ENCODE data around the gene ATXN7L2.

Gene ATXN7L2

DNA sequence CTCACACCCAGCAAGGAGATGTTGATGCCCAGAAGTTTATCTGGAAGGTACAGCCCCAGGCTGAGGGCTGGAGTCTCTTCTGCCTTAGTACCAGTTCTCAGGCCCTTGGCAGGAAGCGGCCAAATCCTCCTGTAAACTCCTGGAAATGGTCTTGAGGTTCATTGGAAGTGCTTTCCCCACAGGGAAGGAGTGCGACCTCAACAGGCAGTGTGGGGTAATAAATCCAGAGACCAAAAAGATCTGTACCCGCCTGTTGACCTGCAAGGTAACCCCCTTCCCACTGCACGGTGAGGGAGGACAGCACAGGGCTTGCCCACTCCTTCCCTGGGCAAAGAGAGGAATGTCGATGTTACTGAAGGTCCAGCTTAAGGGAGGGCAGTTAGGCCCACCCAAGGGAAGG is 4.5 kb downstream of the ATXN7L2 start (continued):
- TF ChIP-seq, protein P1, sequence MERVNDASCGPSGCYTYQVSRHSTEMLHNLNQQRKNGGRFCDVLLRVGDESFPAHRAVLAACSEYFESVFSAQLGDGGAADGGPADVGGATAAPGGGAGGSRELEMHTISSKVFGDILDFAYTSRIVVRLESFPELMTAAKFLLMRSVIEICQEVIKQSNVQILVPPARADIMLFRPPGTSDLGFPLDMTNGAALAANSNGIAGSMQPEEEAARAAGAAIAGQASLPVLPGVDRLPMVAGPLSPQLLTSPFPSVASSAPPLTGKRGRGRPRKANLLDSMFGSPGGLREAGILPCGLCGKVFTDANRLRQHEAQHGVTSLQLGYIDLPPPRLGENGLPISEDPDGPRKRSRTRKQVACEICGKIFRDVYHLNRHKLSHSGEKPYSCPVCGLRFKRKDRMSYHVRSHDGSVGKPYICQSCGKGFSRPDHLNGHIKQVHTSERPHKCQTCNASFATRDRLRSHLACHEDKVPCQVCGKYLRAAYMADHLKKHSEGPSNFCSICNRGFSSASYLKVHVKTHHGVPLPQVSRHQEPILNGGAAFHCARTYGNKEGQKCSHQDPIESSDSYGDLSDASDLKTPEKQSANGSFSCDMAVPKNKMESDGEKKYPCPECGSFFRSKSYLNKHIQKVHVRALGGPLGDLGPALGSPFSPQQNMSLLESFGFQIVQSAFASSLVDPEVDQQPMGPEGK (CRISPR knock-in tag; IDR thresholded peaks at IDR 0.05; ENCODE audit: borderline replicate concordance) = no peak
- TF ChIP-seq, protein P2, sequence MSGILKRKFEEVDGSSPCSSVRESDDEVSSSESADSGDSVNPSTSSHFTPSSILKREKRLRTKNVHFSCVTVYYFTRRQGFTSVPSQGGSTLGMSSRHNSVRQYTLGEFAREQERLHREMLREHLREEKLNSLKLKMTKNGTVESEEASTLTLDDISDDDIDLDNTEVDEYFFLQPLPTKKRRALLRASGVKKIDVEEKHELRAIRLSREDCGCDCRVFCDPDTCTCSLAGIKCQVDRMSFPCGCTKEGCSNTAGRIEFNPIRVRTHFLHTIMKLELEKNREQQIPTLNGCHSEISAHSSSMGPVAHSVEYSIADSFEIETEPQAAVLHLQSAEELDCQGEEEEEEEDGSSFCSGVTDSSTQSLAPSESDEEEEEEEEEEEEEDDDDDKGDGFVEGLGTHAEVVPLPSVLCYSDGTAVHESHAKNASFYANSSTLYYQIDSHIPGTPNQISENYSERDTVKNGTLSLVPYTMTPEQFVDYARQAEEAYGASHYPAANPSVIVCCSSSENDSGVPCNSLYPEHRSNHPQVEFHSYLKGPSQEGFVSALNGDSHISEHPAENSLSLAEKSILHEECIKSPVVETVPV (CRISPR knock-in tag; IDR thresholded peaks at IDR 0.05) = no peak
- TF ChIP-seq TOX (CRISPR knock-in tag; IDR thresholded peaks at IDR 0.05; ENCODE audit: borderline replicate concordance) (no peak), ZNF565 (CRISPR knock-in tag; conservative IDR thresholded peaks at IDR 0.05; ENCODE audit: low read depth) (no peak)

- ATAC-seq = no peak
- no peak for TF ChIP-seq RARB (CRISPR knock-in tag; IDR thresholded peaks at IDR 0.05)
- TF ChIP-seq CREB5 (CRISPR knock-in tag; IDR thresholded peaks at IDR 0.05; ENCODE audit: low read depth) = no peak
These were observed 5.0 kb downstream of the ATXN7L2 start for GRCh38 chr1:109488696-109489095.

DNA sequence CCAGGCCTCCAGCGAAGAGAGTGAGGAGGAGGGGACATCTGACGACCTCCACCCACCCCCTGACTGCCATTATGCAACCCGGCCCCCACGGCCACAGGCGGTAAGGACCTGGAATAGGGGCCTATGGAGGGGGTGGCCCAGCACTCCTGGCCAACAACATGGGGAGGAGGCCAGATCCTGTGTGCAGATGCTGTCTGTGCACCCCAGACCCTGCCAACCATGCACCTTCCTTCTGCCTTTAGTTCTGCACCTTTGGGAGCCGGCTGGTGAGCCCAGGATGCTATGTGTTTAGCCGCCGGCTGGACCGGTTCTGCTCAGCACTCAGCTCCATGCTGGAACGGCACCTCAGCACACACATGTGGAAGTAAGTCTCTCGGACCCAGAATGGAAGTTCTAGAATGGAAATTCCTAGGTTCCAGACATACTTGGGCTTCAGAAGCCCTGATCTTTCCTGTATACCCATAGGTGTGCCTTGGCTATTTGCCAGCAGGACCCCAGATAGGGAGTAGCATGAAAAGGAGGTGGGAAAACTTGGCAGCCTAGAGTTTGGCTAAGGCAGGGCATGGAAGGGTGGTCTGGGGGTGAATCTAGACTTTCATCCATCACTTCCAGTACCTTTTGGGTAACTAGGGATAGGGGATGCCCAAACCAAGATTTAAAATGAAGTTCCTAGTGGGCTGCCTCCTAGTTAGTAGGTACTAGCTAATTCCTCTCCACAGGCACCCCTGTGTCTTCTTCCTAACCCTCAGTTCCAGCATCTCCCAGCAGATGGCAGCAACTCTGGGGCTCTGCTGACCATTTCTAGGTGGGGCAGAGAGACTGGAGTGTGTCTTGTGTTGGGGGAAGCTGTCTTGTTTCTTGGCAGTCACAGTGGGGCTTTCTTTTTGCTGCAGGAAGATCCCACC is 6.6 kb downstream of the ATXN7L2 start:
- TF ChIP-seq, protein P2 (CRISPR knock-in tag; IDR thresholded peaks at IDR 0.05) = no peak
- no peak for TF ChIP-seq RARB (CRISPR knock-in tag; IDR thresholded peaks at IDR 0.05)
- no peak for TF ChIP-seq SNAI2 (CRISPR knock-in tag; IDR thresholded peaks at IDR 0.05)
- TF ChIP-seq, protein P3, sequence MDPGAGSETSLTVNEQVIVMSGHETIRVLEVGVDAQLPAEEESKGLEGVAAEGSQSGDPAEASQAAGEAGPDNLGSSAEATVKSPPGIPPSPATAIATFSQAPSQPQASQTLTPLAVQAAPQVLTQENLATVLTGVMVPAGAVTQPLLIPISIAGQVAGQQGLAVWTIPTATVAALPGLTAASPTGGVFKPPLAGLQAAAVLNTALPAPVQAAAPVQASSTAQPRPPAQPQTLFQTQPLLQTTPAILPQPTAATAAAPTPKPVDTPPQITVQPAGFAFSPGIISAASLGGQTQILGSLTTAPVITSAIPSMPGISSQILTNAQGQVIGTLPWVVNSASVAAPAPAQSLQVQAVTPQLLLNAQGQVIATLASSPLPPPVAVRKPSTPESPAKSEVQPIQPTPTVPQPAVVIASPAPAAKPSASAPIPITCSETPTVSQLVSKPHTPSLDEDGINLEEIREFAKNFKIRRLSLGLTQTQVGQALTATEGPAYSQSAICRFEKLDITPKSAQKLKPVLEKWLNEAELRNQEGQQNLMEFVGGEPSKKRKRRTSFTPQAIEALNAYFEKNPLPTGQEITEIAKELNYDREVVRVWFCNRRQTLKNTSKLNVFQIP (CRISPR knock-in tag; IDR thresholded peaks at IDR 0.05; ENCODE audit: borderline replicate concordance, low read depth) = no peak
- TF ChIP-seq OSR1 (CRISPR knock-in tag; IDR thresholded peaks at IDR 0.05) = no peak
- no peak for TF ChIP-seq ZNF70 (CRISPR knock-in tag; IDR thresholded peaks at IDR 0.05)
- no peak for TF ChIP-seq TCF4 (CRISPR knock-in tag; IDR thresholded peaks at IDR 0.05; ENCODE audit: borderline replicate concordance)
- TF ChIP-seq CREB5 (CRISPR knock-in tag; IDR thresholded peaks at IDR 0.05; ENCODE audit: low read depth) = no peak
- no peak for TF ChIP-seq ZNF8 (CRISPR knock-in tag; IDR thresholded peaks at IDR 0.05)
- no peak for TF ChIP-seq PPARA (CRISPR knock-in tag; IDR thresholded peaks at IDR 0.05; ENCODE audit: borderline replicate concordance)
- TF ChIP-seq ZFP30 (CRISPR knock-in tag; IDR thresholded peaks at IDR 0.05) = no peak
- no peak for TF ChIP-seq ZFP3 (CRISPR knock-in tag; IDR thresholded peaks at IDR 0.05)
- TF ChIP-seq ARNTL (CRISPR knock-in tag; IDR thresholded peaks at IDR 0.05; ENCODE audit: borderline replicate concordance, low read depth) = no peak
- TF ChIP-seq, protein P1 (CRISPR knock-in tag; IDR thresholded peaks at IDR 0.05; ENCODE audit: borderline replicate concordance) = no peak
- TF ChIP-seq ZNF565 (CRISPR knock-in tag; conservative IDR thresholded peaks at IDR 0.05; ENCODE audit: low read depth) = no peak
- no peak for TF ChIP-seq BACH2 (CRISPR knock-in tag; IDR thresholded peaks at IDR 0.05; ENCODE audit: borderline replicate concordance)
- no peak for TF ChIP-seq GLIS3 (CRISPR knock-in tag; IDR thresholded peaks at IDR 0.05)
- TF ChIP-seq CSDC2 (CRISPR knock-in tag; IDR thresholded peaks at IDR 0.05) = no peak
- ATAC-seq = peak; percentile 61

Data from SK-N-SH treated with all-trans-retinoic acid at 6 μM for 48 hours (cell line).